K562 (cell line): ENCODE data around the gene EXOC4. TPM values are rescaled to one million over a fixed set of nuclear protein-coding genes. Genes with fewer than 3 reads are reported as not detected.

Experiments used
- CEBPG ChIP-seq, 3 experiments: fragments of 200-800 bp in 1 of 3; sonication (Bioruptor generic) in 1 of 3; sonication (generic) in 1 of 3; formaldehyde crosslinking in 1 of 3; IDR thresholded peaks in 2 of 3; conservative IDR thresholded peaks in 1 of 3; 2 replicates each; pipeline versions ENCODE4 v1.6.1 to v1.8.0; 2016 to 2022; ENCODE audit warnings: missing compliant biosample characterization in 2 of 3, missing genetic modification characterization in 2 of 3, mild to moderate bottlenecking in 1 of 3, missing genetic modification reagents in 1 of 3
- GTF3C2 ChIP-seq: IDR thresholded peaks from 3 replicates; pipeline ENCODE4 v1.6.1; 2011; ENCODE audit warnings: borderline replicate concordance, mild to moderate bottlenecking, moderate library complexity; ENCODE audit not compliant: insufficient read length; ENCODE audit errors: extremely low read depth
- MCM2 ChIP-seq: fragments of 450-650 bp; IDR thresholded peaks from 2 replicates; pipeline ENCODE4 v1.6.1; 2017; ENCODE audit warnings: low read depth, mild to moderate bottlenecking
- PKNOX1 ChIP-seq: fragments of 450-650 bp; IDR thresholded peaks from 2 replicates; pipeline ENCODE4 v1.6.1; 2016
- RREB1 ChIP-seq: fragments of 250-450 bp; sonication (Bioruptor Pico); IDR thresholded peaks from 2 replicates; pipeline ENCODE4 v1.4.0; 2020
- SNIP1 ChIP-seq: fragments of 450-650 bp; IDR thresholded peaks from 2 replicates; pipeline ENCODE4 v1.7.1; 2017; ENCODE audit warnings: low read depth, mild to moderate bottlenecking
- ZNF830 ChIP-seq: fragments of 250-450 bp; sonication (Bioruptor Pico); IDR thresholded peaks from 2 replicates; pipeline ENCODE4 v1.5.0; 2021; ENCODE audit warnings: mild to moderate bottlenecking
- polyA plus RNA-seq, 8 experiments: library from polyadenylated mRNA; depleted of rRNA in 4 of 8; stranded (reverse) in 5 of 8; unstranded in 3 of 8; fragments of >200 nt; fragmentation: Nextera tagmentation in 2 of 8; fragmentation: Illumina TruSeq in 1 of 8; extraction: Ambion mirVana in 2 of 8; extraction: Trizol in 1 of 8; gene quantifications; 2 replicates each; pipeline versions ENCODE4 v1.2.1 to v1.2.3, GENCODE V29; 2011 to 2014; ENCODE audit warnings: inconsistent platforms in 1 of 8, missing spikeins in 1 of 8
- total RNA-seq, 7 experiments: library from RNA; depleted of rRNA in 6 of 7; stranded (reverse); fragments of >200 nt in 6 of 7; fragmentation: Illumina TruSeq in 2 of 7; extraction: Trizol in 2 of 7; gene quantifications; 2 replicates each; pipeline versions ENCODE4 v1.2.1 to v1.2.3, GENCODE V29; 2011 to 2021; ENCODE audit warnings: low replicate concordance in 1 of 7
- TF ChIP-seq, protein P1 (sequence below), 2 experiments: fragments of 450-650 bp; IDR thresholded peaks; 2 replicates each; pipeline ENCODE4 v1.6.1; 2016; ENCODE audit warnings: mild to moderate bottlenecking in 2 of 2, borderline replicate concordance in 1 of 2, low read depth in 1 of 2, moderate library complexity in 1 of 2

The EXOC4 gene
- total and polyA plus RNA-seq, 9 of the 15 experiments (the other 6 are each of a cell fraction or from before 2014, with no cell fraction given), result 18.5 to 73.1 (median 46.6) TPM

- TF ChIP-seq RREB1 (CRISPR knock-in tag) (no peak), PKNOX1 (peak; percentile 88), GTF3C2 (no peak), SNIP1 (no peak), ZNF830 (CRISPR knock-in tag) (no peak), CEBPG (CRISPR knock-in tag; IDR thresholded peaks at IDR 0.05) (no peak), CEBPG (tag; conservative IDR thresholded peaks at IDR 0.05 in 1 of 2, IDR thresholded peaks at IDR 0.05 in 1 of 2) (no peak), MCM2 (no peak)
- TF ChIP-seq, protein P1, sequence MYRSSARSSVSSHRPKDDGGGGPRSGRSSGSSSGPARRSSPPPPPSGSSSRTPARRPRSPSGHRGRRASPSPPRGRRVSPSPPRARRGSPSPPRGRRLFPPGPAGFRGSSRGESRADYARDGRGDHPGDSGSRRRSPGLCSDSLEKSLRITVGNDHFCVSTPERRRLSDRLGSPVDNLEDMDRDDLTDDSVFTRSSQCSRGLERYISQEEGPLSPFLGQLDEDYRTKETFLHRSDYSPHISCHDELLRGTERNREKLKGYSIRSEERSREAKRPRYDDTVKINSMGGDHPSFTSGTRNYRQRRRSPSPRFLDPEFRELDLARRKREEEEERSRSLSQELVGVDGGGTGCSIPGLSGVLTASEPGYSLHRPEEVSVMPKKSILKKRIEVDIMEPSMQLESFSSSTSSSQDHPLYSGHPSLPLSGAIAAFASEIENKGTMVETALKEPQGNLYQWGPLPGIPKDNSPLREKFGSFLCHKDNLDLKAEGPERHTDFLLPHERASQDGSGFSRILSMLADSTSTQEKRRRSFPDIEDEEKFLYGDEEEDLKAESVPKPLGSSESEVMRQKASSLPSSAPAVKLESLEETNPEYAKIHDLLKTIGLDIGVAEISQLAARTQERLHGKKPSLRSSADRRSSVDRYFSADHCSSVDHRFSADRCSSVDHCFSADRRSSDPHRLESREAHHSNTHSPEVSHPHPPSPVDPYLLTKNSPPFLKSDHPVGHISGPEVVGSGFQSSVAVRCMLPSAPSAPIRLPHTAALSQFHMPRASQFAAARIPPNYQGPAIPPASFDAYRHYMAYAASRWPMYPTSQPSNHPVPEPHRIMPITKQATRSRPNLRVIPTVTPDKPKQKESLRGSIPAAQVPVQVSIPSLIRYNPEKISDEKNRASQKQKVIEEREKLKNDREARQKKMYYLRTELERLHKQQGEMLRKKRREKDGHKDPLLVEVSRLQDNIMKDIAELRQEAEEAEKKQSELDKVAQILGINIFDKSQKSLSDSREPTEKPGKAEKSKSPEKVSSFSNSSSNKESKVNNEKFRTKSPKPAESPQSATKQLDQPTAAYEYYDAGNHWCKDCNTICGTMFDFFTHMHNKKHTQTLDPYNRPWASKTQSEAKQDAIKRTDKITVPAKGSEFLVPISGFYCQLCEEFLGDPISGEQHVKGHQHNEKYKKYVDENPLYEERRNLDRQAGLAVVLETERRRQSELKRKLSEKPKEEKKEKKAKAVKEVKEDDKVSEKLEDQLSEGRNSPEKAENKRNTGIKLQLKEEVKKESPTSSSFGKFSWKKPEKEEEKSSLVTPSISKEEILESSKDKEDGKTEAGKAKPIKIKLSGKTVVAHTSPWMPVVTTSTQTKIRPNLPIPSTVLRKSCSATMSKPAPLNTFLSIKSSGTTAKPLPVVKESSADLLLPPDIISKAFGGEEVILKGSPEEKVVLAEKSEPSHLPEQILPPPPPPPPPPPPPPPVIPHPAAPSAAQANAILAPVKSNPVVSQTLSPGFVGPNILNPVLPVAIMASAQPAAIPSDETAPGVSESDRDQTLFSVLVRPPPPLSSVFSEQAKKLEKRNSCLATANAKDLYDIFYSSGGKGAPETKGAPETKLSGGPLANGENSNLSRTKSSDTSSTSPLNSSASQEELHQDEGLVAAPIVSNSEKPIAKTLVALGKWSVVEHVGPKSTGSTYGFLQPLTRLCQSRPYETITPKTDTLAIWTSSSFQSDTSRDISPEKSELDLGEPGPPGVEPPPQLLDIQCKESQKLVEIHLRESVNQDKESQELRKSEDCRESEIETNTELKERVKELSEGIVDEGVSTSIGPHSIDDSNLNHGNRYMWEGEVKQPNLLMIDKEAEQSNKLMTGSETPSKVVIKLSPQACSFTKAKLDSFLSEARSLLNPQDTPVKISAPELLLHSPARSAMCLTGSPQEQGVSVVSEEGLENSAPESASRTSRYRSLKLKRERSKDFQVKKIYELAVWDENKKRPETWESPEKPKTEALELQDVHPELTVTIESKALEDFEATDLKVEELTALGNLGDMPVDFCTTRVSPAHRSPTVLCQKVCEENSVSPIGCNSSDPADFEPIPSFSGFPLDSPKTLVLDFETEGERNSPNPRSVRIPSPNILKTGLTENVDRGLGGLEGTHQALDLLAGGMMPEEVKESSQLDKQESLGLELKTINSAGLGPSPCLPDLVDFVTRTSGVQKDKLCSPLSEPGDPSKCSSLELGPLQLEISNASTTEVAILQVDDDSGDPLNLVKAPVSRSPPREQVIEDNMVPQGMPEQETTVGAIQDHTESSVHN (IDR thresholded peaks at IDR 0.05; ENCODE audit: borderline replicate concordance in 1 of 2, low read depth in 1 of 2), result no peak
These were observed 803.9 kb downstream of the EXOC4 start (continued) for GRCh38 chr7:134056816-134057215.
